GM19099 (cell line): Measurements from ENCODE around the gene ZNF425.
A peak's percentile ranks its signal among the peaks of the same experiment; 100 is the strongest.

Experiments used
- POLR2A ChIP-seq: IDR thresholded peaks from 3 replicates; pipeline ENCODE4 v1.6.1; 2011; ENCODE audit warnings: low read depth; ENCODE audit not compliant: insufficient read length; ENCODE audit errors: extremely low read depth

The ZNF425 gene

GRCh38 chr7:149125863-149126661, at the start of gene ZNF425:
Gene ZNF425 (minus strand): TSS chr7:149126324. CDS start chr7:149126213, 111 bp downstream.
- TF ChIP-seq POLR2A: peak; percentile 97

- TF ChIP-seq POLR2A: no peak
These were observed 49.0 kb upstream of the ZNF425 start for GRCh38 chr7:149175150-149175549.

- TF ChIP-seq POLR2A: no peak
These were observed 46.4 kb upstream of the ZNF425 start for GRCh38 chr7:149172534-149172920.

GRCh38 chr7:149171892-149172533, 45.9 kb upstream of the ZNF425 start:
- no peak for TF ChIP-seq POLR2A

GRCh38 chr7:149166630-149167352, 40.7 kb upstream of the ZNF425 start:
- TF ChIP-seq POLR2A: no peak

GRCh38 chr7:149166142-149166541, 40.0 kb upstream of the ZNF425 start:
- TF ChIP-seq POLR2A: no peak

GRCh38 chr7:149161241-149161848, 35.2 kb upstream of the ZNF425 start:
- no peak for TF ChIP-seq POLR2A

GRCh38 chr7:149156898-149157297, 30.8 kb upstream of the ZNF425 start:
- no peak for TF ChIP-seq POLR2A

- TF ChIP-seq POLR2A: no peak
These were observed 27.9 kb upstream of the ZNF425 start for GRCh38 chr7:149154056-149154455.

GRCh38 chr7:149153346-149153745, 27.2 kb upstream of the ZNF425 start:
- no peak for TF ChIP-seq POLR2A

- no peak for TF ChIP-seq POLR2A
These were observed 24.9 kb upstream of the ZNF425 start for GRCh38 chr7:149150981-149151380.

GRCh38 chr7:149147752-149148653, 21.9 kb upstream of the ZNF425 start:
- no peak for TF ChIP-seq POLR2A

GRCh38 chr7:149147072-149147751, 21.1 kb upstream of the ZNF425 start, which contains the start of gene ZNF398:
Gene ZNF398 (plus strand): TSS chr7:149147453. CDS start chr7:149147743, 290 bp downstream.
- peak; percentile 61 for TF ChIP-seq POLR2A
